A673 (cell line): Measurements from ENCODE around the gene PAK1. TPM values are rescaled to one million over a fixed set of nuclear protein-coding genes. Genes with fewer than 3 reads are reported as not detected.

Source experiments
- BruUV-seq: library from RNA; stranded (reverse); fragments of 400-500 nt; replicated peaks from 2 replicates; lab custom pipeline; 2021; lab: Mats Ljungman, UMichigan
- CTCF ChIA-PET: fragments of 300-600 bp; sonication (Branson Sonifier 250); formaldehyde crosslinking; loops from one replicate; lab custom pipeline; 2022; ENCODE audit warnings: antibody characterized with exemption; lab: Charles Lee
- POLR2A ChIA-PET: fragments of 300-600 bp; sonication (Branson Sonifier 250); formaldehyde crosslinking; loops from one replicate; lab custom pipeline; 2022; ENCODE audit warnings: antibody characterized with exemption; ENCODE audit not compliant: low non-redundant PET; lab: Charles Lee
- DNase-seq: peaks from one replicate; pipeline ENCODE4 v3.0.0-alpha.2; 2015; ENCODE audit warnings: low spot score
- H3K27ac ChIP-seq: fragments of 200-600 bp; sonication (generic); 2 replicates; pipeline ENCODE4 v1.5.1; 2016; ENCODE audit warnings: mixed run types, low read depth, mild to moderate bottlenecking, mixed read lengths, antibody characterized with exemption, low read length; ENCODE audit not compliant: poor library complexity, severe bottlenecking
- H3K27me3 ChIP-seq: fragments of 200-600 bp; sonication (generic); replicated peaks from 2 replicates; pipeline ENCODE4 v1.6.1; 2017; ENCODE audit warnings: mixed run types, low read depth, mild to moderate bottlenecking, mixed read lengths, antibody characterized with exemption, low read length; ENCODE audit not compliant: insufficient read depth, poor library complexity
- H3K36me3 ChIP-seq: fragments of 200-600 bp; sonication (generic); 2 replicates; pipeline ENCODE4 v1.6.1; 2016; ENCODE audit warnings: mixed run types, mild to moderate bottlenecking, mixed read lengths, antibody characterized with exemption, low read length; ENCODE audit not compliant: insufficient read depth, poor library complexity, severe bottlenecking
- H3K4me1 ChIP-seq: fragments of 200-600 bp; sonication (generic); 2 replicates; pipeline ENCODE4 v1.6.1; 2017; ENCODE audit warnings: mixed run types, mild to moderate bottlenecking, mixed read lengths, antibody characterized with exemption, low read length; ENCODE audit not compliant: insufficient read depth, poor library complexity, severe bottlenecking
- H3K4me3 ChIP-seq: fragments of 200-600 bp; sonication (generic); 2 replicates; pipeline ENCODE4 v1.5.1; 2016; ENCODE audit warnings: low read depth, mixed run types, mild to moderate bottlenecking, mixed read lengths, low read length; ENCODE audit not compliant: poor library complexity, severe bottlenecking
- H3K9me3 ChIP-seq: fragments of 200-600 bp; sonication (generic); 2 replicates; pipeline ENCODE4 v1.6.1; 2016; ENCODE audit warnings: mixed run types, low read depth, mild to moderate bottlenecking, mixed read lengths, antibody characterized with exemption, low read length; ENCODE audit not compliant: poor library complexity, severe bottlenecking
- EZH2 ChIP-seq: fragments of 200-600 bp; sonication (generic); IDR thresholded peaks from 2 replicates; pipeline ENCODE4 v1.6.1; 2017; ENCODE audit warnings: borderline replicate concordance, low read depth, mild to moderate bottlenecking, mixed read lengths, antibody characterized with exemption, low read length; ENCODE audit not compliant: poor library complexity, severe bottlenecking
- intact Hi-C: fragments of 100-400 bp; cut with micrococcal nuclease; formaldehyde crosslinking; loops from one replicate; pipeline ENCODE4 v1.10.0; 2022; ENCODE audit not compliant: unreplicated experiment
- total RNA-seq: library from RNA; stranded (reverse); gene quantifications from 2 replicates; pipeline ENCODE4 v1.2.3, GENCODE V29; 2021
- TF ChIP-seq, protein P1 (sequence below): fragments of 300-800, 200-600 bp; sonication (generic); conservative IDR thresholded peaks from 2 replicates; pipeline ENCODE4 v1.5.1; 2017; ENCODE audit warnings: low read depth, mild to moderate bottlenecking, antibody characterized with exemption, low read length, moderate library complexity, mixed read lengths

The PAK1 gene
- total RNA-seq, 1 experiment from 2014 or later: 44.2 TPM

- Histone ChIP-seq H3K9me3 (no peaks in the 10 kb centered on the region), H3K27me3 (no peaks in the 10 kb centered on the region), H3K27ac (no peak overlapping the region), H3K4me1 (no peaks in the 10 kb centered on the region), H3K4me3 (no peak overlapping the region), H3K36me3 (no peaks in the 10 kb centered on the region)
- TF ChIP-seq, protein P1, sequence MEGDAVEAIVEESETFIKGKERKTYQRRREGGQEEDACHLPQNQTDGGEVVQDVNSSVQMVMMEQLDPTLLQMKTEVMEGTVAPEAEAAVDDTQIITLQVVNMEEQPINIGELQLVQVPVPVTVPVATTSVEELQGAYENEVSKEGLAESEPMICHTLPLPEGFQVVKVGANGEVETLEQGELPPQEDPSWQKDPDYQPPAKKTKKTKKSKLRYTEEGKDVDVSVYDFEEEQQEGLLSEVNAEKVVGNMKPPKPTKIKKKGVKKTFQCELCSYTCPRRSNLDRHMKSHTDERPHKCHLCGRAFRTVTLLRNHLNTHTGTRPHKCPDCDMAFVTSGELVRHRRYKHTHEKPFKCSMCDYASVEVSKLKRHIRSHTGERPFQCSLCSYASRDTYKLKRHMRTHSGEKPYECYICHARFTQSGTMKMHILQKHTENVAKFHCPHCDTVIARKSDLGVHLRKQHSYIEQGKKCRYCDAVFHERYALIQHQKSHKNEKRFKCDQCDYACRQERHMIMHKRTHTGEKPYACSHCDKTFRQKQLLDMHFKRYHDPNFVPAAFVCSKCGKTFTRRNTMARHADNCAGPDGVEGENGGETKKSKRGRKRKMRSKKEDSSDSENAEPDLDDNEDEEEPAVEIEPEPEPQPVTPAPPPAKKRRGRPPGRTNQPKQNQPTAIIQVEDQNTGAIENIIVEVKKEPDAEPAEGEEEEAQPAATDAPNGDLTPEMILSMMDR: no peak
- TF ChIP-seq EZH2: no peak
- no peak for DNase-seq
- ChIA-PET CTCF (no interaction called here), POLR2A (no interaction called here)
- intact Hi-C loops: no loop called here
- no TSS peak for BruUV-seq
Measured at GRCh38 chr11:77435972-77436371, 37.9 kb downstream of the PAK1 start.

- no peaks in the 10 kb centered on the region for H3K36me3 ChIP-seq
- CTCF ChIA-PET: no interaction called here
- H3K9me3 ChIP-seq: no peaks in the 10 kb centered on the region
- H3K4me3 ChIP-seq: no peak overlapping the region
- intact Hi-C loops: no loop called here
- no TSS peak for BruUV-seq
- TF ChIP-seq EZH2: no peak
- TF ChIP-seq, protein P1: no peak
- no peak overlapping the region for H3K27ac ChIP-seq
- H3K27me3 ChIP-seq: no peaks in the 10 kb centered on the region
- H3K4me1 ChIP-seq: no peaks in the 10 kb centered on the region
- POLR2A ChIA-PET: no interaction called here
- DNase-seq: no peak
Measured at GRCh38 chr11:77431813-77432212, 42.1 kb downstream of the PAK1 start.

GRCh38 chr11:77428598-77428997, 45.3 kb downstream of the PAK1 start:
- no peaks in the 10 kb centered on the region for H3K36me3 ChIP-seq
- BruUV-seq: no TSS peak
- H3K27me3 ChIP-seq: no peaks in the 10 kb centered on the region
- intact Hi-C loops: no loop called here
- no peaks in the 10 kb centered on the region for H3K9me3 ChIP-seq
- H3K4me3 ChIP-seq: no peak overlapping the region
- no peaks in the 10 kb centered on the region for H3K4me1 ChIP-seq
- POLR2A ChIA-PET: no interaction called here
- no peak overlapping the region for H3K27ac ChIP-seq
- CTCF ChIA-PET: no interaction called here
- no peak for DNase-seq
- TF ChIP-seq, protein P1: no peak
- no peak for TF ChIP-seq EZH2
